ENCODE results near the gene SERINC1.

DNA sequence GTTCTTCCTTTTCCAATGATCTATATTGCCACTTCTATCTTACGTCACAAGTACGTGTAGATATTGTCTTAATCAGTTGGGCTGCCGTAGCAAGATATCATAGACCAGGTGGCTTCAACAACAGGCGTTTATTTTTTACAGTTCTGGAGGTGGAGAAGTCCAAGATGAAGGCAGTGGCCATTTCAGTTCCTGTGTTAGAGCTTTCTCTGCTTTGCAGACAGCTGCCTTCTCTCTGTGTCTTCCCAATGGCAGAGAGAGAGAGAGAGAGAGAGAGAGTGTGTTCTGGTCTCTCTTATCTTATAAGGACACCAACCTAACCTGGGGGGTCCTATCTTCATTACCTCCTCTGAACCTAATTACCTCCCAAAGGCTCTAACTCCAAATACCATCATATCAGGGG, 63.9 kb downstream of the SERINC1 start:
- TF ChIP-seq, protein P1, sequence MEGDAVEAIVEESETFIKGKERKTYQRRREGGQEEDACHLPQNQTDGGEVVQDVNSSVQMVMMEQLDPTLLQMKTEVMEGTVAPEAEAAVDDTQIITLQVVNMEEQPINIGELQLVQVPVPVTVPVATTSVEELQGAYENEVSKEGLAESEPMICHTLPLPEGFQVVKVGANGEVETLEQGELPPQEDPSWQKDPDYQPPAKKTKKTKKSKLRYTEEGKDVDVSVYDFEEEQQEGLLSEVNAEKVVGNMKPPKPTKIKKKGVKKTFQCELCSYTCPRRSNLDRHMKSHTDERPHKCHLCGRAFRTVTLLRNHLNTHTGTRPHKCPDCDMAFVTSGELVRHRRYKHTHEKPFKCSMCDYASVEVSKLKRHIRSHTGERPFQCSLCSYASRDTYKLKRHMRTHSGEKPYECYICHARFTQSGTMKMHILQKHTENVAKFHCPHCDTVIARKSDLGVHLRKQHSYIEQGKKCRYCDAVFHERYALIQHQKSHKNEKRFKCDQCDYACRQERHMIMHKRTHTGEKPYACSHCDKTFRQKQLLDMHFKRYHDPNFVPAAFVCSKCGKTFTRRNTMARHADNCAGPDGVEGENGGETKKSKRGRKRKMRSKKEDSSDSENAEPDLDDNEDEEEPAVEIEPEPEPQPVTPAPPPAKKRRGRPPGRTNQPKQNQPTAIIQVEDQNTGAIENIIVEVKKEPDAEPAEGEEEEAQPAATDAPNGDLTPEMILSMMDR (IDR thresholded peaks at IDR 0.05): no peak
- TF ChIP-seq POLR2A (IDR thresholded peaks at IDR 0.05): no peak
